Ectodermal cell (in vitro differentiated cells): Measurements from ENCODE around the gene ARHGAP1.

ENCODE experiments used
- H3K27ac ChIP-seq: 2 replicates; pipeline ENCODE4 v1.7.0; 2013; ENCODE audit warnings: mild to moderate bottlenecking, low read depth, low read length; ENCODE audit not compliant: insufficient read depth, poor library complexity, severe bottlenecking
- H3K27me3 ChIP-seq: 2 replicates; pipeline ENCODE4 v1.7.0; 2013; ENCODE audit warnings: mild to moderate bottlenecking, low read length; ENCODE audit not compliant: insufficient read depth, control insufficient read depth, poor library complexity, severe bottlenecking
- H3K36me3 ChIP-seq: one replicate; pipeline ENCODE4 v1.7.0; 2013; ENCODE audit warnings: low read length; ENCODE audit not compliant: control insufficient read depth, insufficient read depth
- H3K4me1 ChIP-seq: one replicate; pipeline ENCODE4 v1.7.0; 2013; ENCODE audit warnings: low read length; ENCODE audit not compliant: control insufficient read depth, insufficient read depth
- H3K4me3 ChIP-seq: 2 replicates; pipeline ENCODE4 v1.7.0; 2013; ENCODE audit warnings: low read depth, low read length, control low read depth; ENCODE audit not compliant: insufficient read depth
- H3K9me3 ChIP-seq: 2 replicates; pipeline ENCODE4 v1.7.0; 2013; ENCODE audit warnings: mild to moderate bottlenecking, low read length, moderate library complexity; ENCODE audit not compliant: control insufficient read depth
- WGBS, 2 experiments: methylation state at CpG; one replicate each; pipeline ENCODE4 v1.1.7; 2013; ENCODE audit warnings: missing lambda C conversion rate in 2 of 2; 5-methylcytosine and 5-hydroxymethylcytosine counted together

The ARHGAP1 gene

GRCh38 chr11:46665356-46665755 lies 35.1 kb downstream of the ARHGAP1 start:
- Histone ChIP-seq H3K27ac (no peak overlapping the region), H3K27me3 (no peaks in the 10 kb centered on the region), H3K9me3 (no peaks in the 10 kb centered on the region), H3K36me3 (peaks cover 41% of the 10 kb centered on the region), H3K4me3 (no peak overlapping the region), H3K4me1 (peaks cover 3% of the 10 kb centered on the region)
- WGBS, 2 experiments: 94 to 98% methylated on average over 1 of the region's 1 CpG

- Histone ChIP-seq H3K36me3 (peaks cover 37% of the 10 kb centered on the region), H3K27ac (peak overlapping the region; percentile 52), H3K9me3 (no peaks in the 10 kb centered on the region), H3K4me3 (no peak overlapping the region), H3K4me1 (peaks cover 3% of the 10 kb centered on the region), H3K27me3 (no peaks in the 10 kb centered on the region)
- WGBS, 2 experiments: 78 to 82% methylated on average over 6 of the region's 6 CpGs
These were observed 35.8 kb downstream of the ARHGAP1 start for GRCh38 chr11:46664612-46665011.

- no peak overlapping the region for H3K27ac ChIP-seq
- peaks cover 3% of the 10 kb centered on the region for H3K4me1 ChIP-seq
- H3K9me3 ChIP-seq: no peaks in the 10 kb centered on the region
- H3K4me3 ChIP-seq: no peak overlapping the region
- WGBS, 2 experiments: 96 to 97% methylated on average over 4 of the region's 4 CpGs
- H3K36me3 ChIP-seq: peaks cover 36% of the 10 kb centered on the region
- H3K27me3 ChIP-seq: no peaks in the 10 kb centered on the region
These were observed 37.0 kb downstream of the ARHGAP1 start for GRCh38 chr11:46663277-46663940.

- peaks cover 33% of the 10 kb centered on the region for H3K36me3 ChIP-seq
- peaks cover 3% of the 10 kb centered on the region for H3K4me1 ChIP-seq
These were observed 38.1 kb downstream of the ARHGAP1 start for GRCh38 chr11:46662366-46662765.

GRCh38 chr11:46661836-46662235 lies 38.6 kb downstream of the ARHGAP1 start:
- peaks cover 3% of the 10 kb centered on the region for H3K4me1 ChIP-seq
- H3K27ac ChIP-seq: no peak overlapping the region
- H3K9me3 ChIP-seq: no peaks in the 10 kb centered on the region
- H3K4me3 ChIP-seq: no peak overlapping the region
- peaks cover 34% of the 10 kb centered on the region for H3K36me3 ChIP-seq
- H3K27me3 ChIP-seq: no peaks in the 10 kb centered on the region

More at GRCh38 chr11:46662366-46662765, 38.1 kb downstream of the ARHGAP1 start:
- Histone ChIP-seq H3K4me3 (no peak overlapping the region), H3K9me3 (no peaks in the 10 kb centered on the region), H3K27ac (no peak overlapping the region), H3K27me3 (no peaks in the 10 kb centered on the region)

- 79 to 94% methylated on average over 1 of the region's 1 CpG for WGBS, 2 experiments
- Histone ChIP-seq H3K27me3 (no peaks in the 10 kb centered on the region), H3K4me1 (peaks cover 3% of the 10 kb centered on the region), H3K36me3 (peaks cover 38% of the 10 kb centered on the region), H3K27ac (no peak overlapping the region), H3K9me3 (no peaks in the 10 kb centered on the region), H3K4me3 (no peak overlapping the region)
These were observed 40.5 kb downstream of the ARHGAP1 start for GRCh38 chr11:46659908-46660307.

- H3K4me3 ChIP-seq: no peak overlapping the region
- H3K36me3 ChIP-seq: peaks cover 37% of the 10 kb centered on the region
- H3K27ac ChIP-seq: no peak overlapping the region
- 94% methylated on average over 4 of the region's 4 CpGs for WGBS, 2 experiments
- no peaks in the 10 kb centered on the region for H3K4me1 ChIP-seq
- no peaks in the 10 kb centered on the region for H3K9me3 ChIP-seq
- no peaks in the 10 kb centered on the region for H3K27me3 ChIP-seq
These were observed 42.2 kb downstream of the ARHGAP1 start for GRCh38 chr11:46658259-46658658.

- Histone ChIP-seq H3K4me3 (no peak overlapping the region), H3K27ac (no peak overlapping the region), H3K9me3 (no peaks in the 10 kb centered on the region), H3K4me1 (no peaks in the 10 kb centered on the region), H3K27me3 (no peaks in the 10 kb centered on the region), H3K36me3 (peaks cover 32% of the 10 kb centered on the region)
- WGBS, 2 experiments: 92 to 97% methylated on average over 3 of the region's 3 CpGs
These were observed 43.2 kb downstream of the ARHGAP1 start for GRCh38 chr11:46657186-46657585.

GRCh38 chr11:46655631-46656030 lies 44.8 kb downstream of the ARHGAP1 start:
- peaks cover 38% of the 10 kb centered on the region for H3K36me3 ChIP-seq

GRCh38 chr11:46649180-46649738 lies 51.2 kb downstream of the ARHGAP1 start:
- H3K36me3 ChIP-seq: peaks cover 14% of the 10 kb centered on the region
- H3K9me3 ChIP-seq: no peaks in the 10 kb centered on the region
- H3K4me3 ChIP-seq: no peak overlapping the region
- no peaks in the 10 kb centered on the region for H3K27me3 ChIP-seq
- H3K4me1 ChIP-seq: no peaks in the 10 kb centered on the region
- no peak overlapping the region for H3K27ac ChIP-seq
- 92 to 98% methylated on average over 2 of the region's 2 CpGs for WGBS, 2 experiments

More at GRCh38 chr11:46655631-46656030, 44.8 kb downstream of the ARHGAP1 start:
- Histone ChIP-seq H3K4me1 (no peaks in the 10 kb centered on the region), H3K27ac (no peak overlapping the region), H3K9me3 (no peaks in the 10 kb centered on the region), H3K27me3 (no peaks in the 10 kb centered on the region), H3K4me3 (no peak overlapping the region)
- 91 to 93% methylated on average over 4 of the region's 4 CpGs for WGBS, 2 experiments
